ENCODE measurements around the gene CRYBA2.
A peak's percentile ranks its signal among the peaks of the same experiment; 100 is the strongest.

CRYBA2 gene

GRCh38 chr2:218993345-218994315 lies at the start of gene CRYBA2:
CRYBA2 (minus strand) TSS chr2:218993422; CDS start chr2:218993176, 246 bp downstream.
- no peak for DNase-seq

- no peak for DNase-seq
Measured at GRCh38 chr2:219042750-219043149, 49.5 kb upstream of the CRYBA2 start.

GRCh38 chr2:219042157-219042556 lies 48.9 kb upstream of the CRYBA2 start:
- DNase-seq = no peak

GRCh38 chr2:219041252-219041651 lies 48.0 kb upstream of the CRYBA2 start, which contains the start of gene CFAP65:
CFAP65 (minus strand) TSS chr2:219041516; CDS start chr2:219039048, 2,468 bp downstream.
- no peak for DNase-seq

DNA sequence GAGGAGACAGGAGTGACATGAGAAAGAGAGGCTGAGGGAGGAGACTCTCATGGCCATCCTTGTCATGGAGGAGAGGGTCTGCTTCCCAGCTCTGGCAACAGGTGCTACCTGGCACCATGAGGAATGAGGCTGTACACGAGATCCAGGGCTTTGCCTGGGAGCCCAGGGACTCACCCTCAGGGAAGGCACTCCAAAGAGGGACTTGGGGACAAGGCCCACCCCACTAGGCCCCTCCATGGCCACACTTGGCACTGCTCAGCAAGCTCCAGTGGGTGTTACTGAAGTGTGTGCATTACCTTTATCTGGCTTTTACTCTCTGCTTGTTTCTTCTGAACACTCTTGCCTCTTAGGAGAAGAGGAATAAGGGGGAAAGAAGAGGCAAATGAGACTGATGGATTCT lies 45.4 kb upstream of the CRYBA2 start:
- DNase-seq = no peak

GRCh38 chr2:219037783-219038499 lies 44.7 kb upstream of the CRYBA2 start:
- DNase-seq = no peak

DNA sequence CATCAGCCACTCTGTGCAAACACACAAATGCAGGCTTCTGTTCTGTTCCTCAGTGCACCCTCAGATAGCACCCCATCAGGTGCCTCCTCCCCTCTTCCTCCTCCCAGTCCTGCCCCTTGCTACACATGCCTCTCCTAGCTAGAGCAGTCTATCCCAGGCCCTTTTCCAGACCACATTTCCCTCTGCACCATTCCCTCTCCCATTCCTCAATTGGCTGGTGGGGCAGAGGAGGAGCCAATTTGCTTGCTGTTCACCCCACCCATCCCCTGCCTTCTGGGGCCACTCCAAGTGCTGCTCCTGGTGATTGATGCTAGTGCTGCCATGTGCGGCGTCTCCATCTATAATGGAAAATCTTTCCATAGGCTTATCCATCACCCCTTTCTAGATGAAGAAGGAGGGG lies 42.7 kb upstream of the CRYBA2 start:
- no peak for DNase-seq

DNA sequence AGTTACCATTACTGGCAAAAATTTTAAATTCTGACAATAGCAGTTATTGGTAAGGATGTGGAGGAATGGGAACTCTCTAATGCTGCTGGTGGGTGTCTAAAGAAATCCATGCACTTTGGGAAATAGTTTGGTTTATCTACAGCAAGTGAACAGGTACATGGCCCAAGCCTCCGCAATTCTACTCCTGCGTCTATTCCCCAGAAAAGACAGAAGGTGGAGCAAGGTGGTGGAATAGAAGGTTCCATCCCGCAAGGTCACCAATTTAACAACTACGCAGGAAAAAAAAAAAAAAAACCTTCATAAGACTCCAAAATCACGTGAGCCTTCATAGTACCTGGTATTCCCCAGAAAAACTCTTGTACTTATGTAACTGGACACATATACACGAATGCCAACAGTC lies 41.6 kb upstream of the CRYBA2 start:
- DNase-seq = no peak

DNA sequence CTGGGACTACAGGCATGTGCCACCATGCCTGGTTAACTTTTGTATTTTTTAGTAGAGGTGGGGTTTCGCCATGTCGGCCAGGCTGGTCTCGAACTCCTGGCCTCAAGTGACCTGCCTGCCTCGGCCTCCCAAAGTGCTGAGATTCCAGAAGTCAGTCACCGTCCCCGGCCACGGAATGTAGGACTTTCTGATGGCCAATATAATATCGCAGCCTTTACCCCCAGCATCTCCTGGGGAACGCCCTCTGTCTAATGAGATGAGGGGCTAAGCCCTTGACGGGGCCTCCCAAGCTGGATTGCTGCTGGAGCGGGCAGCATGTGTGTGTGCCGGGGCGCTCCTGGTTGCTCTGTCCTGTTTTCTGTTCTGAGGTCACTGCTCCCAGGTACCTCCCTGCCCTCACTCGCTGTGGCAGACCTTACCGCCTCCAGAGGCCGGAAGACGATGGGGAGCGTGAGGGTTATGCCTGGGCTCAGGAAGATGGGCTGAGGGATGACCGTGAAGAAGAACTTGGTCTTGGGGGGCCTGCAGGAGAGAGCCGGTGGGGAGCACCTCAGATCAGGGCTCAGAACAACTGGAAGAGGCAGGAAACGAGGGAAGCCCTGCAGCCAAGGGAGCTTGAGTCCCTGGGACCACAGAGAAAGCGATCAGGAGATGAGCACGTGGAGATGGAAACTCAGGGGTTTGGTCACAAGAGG lies 39.0 kb upstream of the CRYBA2 start:
- DNase-seq = no peak

DNA sequence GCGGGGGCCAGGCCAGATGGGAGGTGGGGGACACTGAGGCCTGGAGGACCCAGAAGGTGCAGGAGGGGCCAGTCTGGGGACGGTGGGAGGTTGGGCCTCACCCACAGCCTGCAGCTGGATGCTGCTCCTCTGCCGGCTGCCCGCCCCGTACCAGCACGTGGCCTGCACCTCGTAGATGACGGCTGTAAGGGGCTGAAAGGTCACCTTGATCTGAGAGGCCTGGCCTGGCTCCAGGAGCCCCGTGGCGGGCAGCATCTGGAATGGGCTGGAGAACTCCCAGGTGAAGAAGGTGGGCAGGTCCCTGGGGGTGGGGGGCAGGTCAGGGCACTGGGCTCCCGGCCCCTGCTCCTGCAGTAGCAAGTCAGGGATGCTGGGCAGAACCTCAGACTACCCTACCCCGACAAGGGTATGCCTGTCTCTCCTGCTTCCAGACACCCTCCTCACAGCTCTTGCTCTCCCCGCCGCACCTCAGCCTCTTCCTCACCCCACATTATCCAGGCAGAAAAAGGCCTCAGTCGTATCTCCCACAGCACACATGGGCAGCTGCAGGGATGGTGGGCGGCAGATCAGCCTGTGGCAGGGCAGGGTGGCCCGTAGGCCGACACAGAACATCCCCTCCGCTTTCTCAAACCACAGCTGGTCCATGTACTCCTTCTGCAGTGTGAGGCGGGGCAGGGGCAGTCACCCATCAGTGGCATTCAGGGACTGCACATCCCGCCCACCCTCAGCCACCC lies 38.0 kb upstream of the CRYBA2 start:
- no peak for DNase-seq

DNA sequence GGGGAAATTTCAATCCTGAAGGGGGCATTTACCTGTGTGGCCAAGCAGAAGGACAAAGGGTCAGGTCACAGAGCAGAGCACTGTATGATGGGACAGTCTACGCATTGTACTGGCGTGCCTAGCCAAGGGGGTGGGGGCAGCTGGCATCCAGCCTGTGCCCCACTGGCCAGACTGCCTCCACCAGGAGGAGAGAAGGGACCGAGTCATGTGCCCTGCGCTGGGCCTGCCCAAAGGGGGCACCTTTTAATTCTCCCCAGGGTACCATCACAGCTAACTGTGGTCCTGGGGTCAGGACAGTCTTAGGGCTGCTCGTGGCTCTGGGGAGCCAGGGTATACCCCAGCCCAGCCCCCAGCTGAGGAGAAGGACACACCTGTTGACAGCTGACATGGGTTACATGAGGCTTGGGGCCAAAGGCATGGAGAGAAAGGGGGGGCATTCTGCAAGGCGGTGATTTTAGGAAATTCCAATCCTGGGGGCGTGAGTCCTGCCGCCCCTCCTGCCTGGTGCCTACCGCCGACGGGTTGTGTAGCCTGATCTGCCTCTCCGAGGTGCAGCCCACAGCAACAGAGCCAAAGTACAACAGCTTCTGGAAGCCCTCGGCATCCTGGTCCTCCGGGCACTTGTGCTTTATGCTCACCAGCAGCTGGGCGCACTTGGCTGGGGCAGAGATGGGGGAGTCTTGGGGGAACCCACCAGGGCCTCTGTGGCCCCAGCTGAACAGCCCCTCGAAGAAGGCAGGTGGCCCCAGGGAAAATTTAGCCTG lies 37.1 kb upstream of the CRYBA2 start:
- no peak for DNase-seq

GRCh38 chr2:219029829-219030165 lies 36.6 kb upstream of the CRYBA2 start:
- peak; percentile 63 for DNase-seq

GRCh38 chr2:219028996-219029828 lies 36.0 kb upstream of the CRYBA2 start:
- DNase-seq = no peak

- DNase-seq = no peak
Measured at GRCh38 chr2:219028141-219028540, 34.9 kb upstream of the CRYBA2 start.

GRCh38 chr2:219027511-219028055 lies 34.4 kb upstream of the CRYBA2 start:
- no peak for DNase-seq

DNA sequence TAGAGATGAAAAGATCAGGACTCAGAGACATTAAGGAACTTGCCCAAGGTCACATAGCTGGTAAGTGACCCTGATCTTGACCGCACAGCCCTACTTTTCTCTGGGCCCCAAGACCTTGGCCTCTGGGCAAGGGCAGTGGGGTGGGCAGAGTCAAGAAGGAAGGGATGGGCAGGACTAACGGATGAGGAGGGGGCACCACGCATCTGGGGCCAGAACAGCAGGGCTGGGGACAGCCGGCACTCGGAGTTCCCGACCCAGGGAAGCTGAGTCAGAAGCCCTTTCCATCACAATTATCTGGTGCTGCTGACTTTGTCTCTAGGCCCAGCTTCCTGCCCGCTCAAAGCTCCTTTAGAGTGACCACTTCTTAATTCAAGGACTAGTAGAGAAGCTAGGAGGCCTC lies 33.7 kb upstream of the CRYBA2 start:
- no peak for DNase-seq

DNA sequence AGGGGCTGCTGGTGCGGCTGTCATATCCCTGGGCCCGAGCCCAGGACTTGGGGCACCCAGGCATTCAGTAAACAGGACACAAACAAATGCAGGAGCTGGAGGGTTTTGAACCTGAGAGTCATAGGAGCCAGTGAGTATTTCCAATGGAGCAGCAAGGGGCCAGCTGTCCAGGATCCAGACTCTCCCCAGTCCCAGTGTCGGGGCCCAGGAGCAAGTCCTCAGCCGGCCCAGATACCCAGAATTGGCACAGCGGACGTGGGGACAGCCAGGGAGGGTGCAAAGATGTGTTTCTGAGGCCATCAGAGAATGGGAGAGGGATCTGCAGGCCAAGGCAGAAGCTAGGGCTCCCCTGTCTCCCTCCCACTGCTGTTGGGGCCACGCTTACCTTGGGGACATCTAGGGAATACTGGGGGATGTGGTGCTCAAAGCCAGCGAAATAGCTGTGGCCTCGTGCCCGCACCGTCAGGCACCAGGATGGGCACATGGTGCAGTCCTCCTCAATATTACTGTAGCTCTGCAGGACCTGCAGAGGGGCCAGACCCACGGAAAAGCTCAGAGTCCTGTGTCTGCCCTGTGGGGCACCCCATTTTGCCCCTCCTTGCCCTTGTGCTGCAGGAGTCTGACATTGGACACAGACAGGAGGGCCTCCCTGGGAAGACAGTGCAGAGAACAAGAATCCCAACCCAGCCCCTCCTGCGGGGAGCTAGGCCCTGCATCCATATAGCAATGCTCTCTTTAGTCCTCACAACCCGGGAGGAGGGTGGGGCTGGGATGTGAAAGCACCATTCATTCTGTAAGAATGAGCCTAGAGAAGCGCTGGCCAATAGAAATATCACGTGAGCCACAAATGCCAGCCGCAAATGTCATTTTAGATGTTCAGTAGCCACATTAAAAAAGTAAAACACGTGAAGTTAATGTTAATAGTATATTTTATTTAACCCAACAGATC lies 32.7 kb upstream of the CRYBA2 start:
- no peak for DNase-seq

DNA sequence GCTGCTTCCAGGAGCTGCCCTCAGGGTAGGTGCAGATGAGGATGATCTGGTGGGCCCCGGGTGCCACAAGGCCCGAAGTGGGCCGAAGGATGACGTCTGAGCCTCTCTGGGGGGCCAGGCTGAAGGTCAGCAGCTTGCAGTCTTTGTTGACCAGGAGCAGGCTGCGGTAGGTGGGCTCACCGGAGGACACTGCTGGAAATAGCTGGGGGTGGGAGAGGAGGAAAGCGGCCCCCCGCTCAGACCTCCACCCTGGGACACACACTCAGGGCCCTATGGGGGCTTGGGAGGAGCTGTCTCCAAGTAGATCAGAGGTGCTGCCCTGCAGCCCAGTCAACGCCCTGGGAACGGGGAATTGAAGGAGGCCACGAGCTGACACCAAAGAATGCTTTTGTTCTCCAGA lies 30.8 kb upstream of the CRYBA2 start:
- DNase-seq = no peak

GRCh38 chr2:219023045-219023605 lies 29.9 kb upstream of the CRYBA2 start:
- DNase-seq = no peak
